ENCODE results near the gene PRM1.

DNA sequence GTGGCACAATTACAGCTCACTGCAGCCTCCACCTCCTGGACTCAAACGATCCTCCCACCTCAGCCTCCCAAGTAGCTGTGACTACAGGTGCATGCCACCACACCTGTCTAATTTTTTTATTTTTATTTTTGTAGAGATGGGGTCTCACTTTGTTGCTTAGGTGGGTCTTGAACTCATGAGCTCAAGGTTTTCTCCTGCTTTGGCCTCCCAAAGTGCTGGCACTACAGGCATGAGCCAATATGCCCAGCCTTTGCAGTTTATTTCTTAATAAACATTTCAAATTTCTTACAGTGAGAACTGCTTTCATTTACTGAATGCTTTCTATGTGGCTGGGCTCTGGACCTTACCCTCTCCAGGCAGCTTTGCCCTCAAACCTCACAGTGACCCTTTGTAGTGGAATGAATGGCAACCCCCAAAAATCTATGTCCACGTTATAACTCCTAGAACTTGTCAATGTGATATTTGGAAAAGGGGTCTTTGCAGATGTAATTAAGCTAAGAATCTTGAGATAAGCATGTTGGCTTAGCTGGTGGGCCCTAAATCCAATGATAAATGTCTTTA is 10.4 kb downstream of the PRM1 start:
- TF ChIP-seq, protein P1, sequence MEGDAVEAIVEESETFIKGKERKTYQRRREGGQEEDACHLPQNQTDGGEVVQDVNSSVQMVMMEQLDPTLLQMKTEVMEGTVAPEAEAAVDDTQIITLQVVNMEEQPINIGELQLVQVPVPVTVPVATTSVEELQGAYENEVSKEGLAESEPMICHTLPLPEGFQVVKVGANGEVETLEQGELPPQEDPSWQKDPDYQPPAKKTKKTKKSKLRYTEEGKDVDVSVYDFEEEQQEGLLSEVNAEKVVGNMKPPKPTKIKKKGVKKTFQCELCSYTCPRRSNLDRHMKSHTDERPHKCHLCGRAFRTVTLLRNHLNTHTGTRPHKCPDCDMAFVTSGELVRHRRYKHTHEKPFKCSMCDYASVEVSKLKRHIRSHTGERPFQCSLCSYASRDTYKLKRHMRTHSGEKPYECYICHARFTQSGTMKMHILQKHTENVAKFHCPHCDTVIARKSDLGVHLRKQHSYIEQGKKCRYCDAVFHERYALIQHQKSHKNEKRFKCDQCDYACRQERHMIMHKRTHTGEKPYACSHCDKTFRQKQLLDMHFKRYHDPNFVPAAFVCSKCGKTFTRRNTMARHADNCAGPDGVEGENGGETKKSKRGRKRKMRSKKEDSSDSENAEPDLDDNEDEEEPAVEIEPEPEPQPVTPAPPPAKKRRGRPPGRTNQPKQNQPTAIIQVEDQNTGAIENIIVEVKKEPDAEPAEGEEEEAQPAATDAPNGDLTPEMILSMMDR (IDR thresholded peaks at IDR 0.05) = no peak
- TF ChIP-seq POLR2AphosphoS5 (IDR thresholded peaks at IDR 0.05; ENCODE audit: low read depth, low read length) = no peak
- TF ChIP-seq, protein P2, sequence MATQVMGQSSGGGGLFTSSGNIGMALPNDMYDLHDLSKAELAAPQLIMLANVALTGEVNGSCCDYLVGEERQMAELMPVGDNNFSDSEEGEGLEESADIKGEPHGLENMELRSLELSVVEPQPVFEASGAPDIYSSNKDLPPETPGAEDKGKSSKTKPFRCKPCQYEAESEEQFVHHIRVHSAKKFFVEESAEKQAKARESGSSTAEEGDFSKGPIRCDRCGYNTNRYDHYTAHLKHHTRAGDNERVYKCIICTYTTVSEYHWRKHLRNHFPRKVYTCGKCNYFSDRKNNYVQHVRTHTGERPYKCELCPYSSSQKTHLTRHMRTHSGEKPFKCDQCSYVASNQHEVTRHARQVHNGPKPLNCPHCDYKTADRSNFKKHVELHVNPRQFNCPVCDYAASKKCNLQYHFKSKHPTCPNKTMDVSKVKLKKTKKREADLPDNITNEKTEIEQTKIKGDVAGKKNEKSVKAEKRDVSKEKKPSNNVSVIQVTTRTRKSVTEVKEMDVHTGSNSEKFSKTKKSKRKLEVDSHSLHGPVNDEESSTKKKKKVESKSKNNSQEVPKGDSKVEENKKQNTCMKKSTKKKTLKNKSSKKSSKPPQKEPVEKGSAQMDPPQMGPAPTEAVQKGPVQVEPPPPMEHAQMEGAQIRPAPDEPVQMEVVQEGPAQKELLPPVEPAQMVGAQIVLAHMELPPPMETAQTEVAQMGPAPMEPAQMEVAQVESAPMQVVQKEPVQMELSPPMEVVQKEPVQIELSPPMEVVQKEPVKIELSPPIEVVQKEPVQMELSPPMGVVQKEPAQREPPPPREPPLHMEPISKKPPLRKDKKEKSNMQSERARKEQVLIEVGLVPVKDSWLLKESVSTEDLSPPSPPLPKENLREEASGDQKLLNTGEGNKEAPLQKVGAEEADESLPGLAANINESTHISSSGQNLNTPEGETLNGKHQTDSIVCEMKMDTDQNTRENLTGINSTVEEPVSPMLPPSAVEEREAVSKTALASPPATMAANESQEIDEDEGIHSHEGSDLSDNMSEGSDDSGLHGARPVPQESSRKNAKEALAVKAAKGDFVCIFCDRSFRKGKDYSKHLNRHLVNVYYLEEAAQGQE (IDR thresholded peaks at IDR 0.05; ENCODE audit: insufficient read depth in 1 of 2, low read depth in 2 of 2, low read length in 1 of 2) = no peak

Data from Panc1 (cell line).